Testis (tissue), 3 donors: Measurements from ENCODE around the gene CREB3L1. TPM values are rescaled to one million over a fixed set of nuclear protein-coding genes. Genes with fewer than 3 reads are reported as not detected.

Source experiments
- DNase-seq: peaks from one replicate; pipeline ENCODE4 v3.0.0-alpha.2; 2019
- H3K27ac ChIP-seq, 2 donors: fragments of 200-600 bp; sonication (generic); one replicate each; pipeline ENCODE4 v1.5.1; 2019
- H3K27me3 ChIP-seq: fragments of 200-600 bp; sonication (generic); one replicate; pipeline ENCODE4 v1.5.1; 2019
- H3K36me3 ChIP-seq: fragments of 200-600 bp; sonication (generic); one replicate; pipeline ENCODE4 v1.5.1; 2017; ENCODE audit warnings: low read depth; ENCODE audit errors: missing control alignments
- H3K4me1 ChIP-seq: fragments of 200-600 bp; sonication (generic); one replicate; pipeline ENCODE4 v1.5.1; 2019
- H3K4me3 ChIP-seq, 2 donors: fragments of 200-600 bp; sonication (generic); one replicate each; pipeline ENCODE4 v1.5.1; 2017 to 2019
- H3K9me3 ChIP-seq: fragments of 200-600 bp; sonication (generic); one replicate; pipeline ENCODE4 v1.5.1; 2017
- CTCF ChIP-seq, 3 experiments: fragments of 450-650 bp in 2 of 3; fragments of 200-600 bp in 1 of 3; sonication (generic) in 1 of 3; IDR thresholded peaks; one replicate each; pipeline ENCODE4 v1.5.1; 2016 to 2019; ENCODE audit warnings: antibody characterized with exemption in 3 of 3, mild to moderate bottlenecking in 2 of 3, moderate library complexity in 1 of 3
- POLR2A ChIP-seq: fragments of 450-650 bp; IDR thresholded peaks from one replicate; pipeline ENCODE4 v1.6.1; 2017; ENCODE audit warnings: antibody characterized with exemption, mild to moderate bottlenecking, moderate library complexity
- WGBS, 2 donors: methylation state at CpG; one replicate each; pipeline ENCODE4 v1.1.5; 2018; 5-methylcytosine and 5-hydroxymethylcytosine counted together
- intact Hi-C: fragments of 100-400 bp; cut with DNase I; formaldehyde crosslinking; loops from one replicate; pipeline ENCODE4 v1.15.1; 2023; ENCODE audit warnings: low total_unique reads
- polyA plus RNA-seq: library from polyadenylated mRNA; stranded (reverse); fragments of 350-450 nt; fragmentation: Illumina TruSeq; extraction: RNeasy Lipid Tissue Mini Kit (QIAGEN cat#74804); gene quantifications from one replicate; pipeline ENCODE4 v1.2.3, GENCODE V29; 2014; ENCODE audit warnings: low read depth, low replicate concordance; ENCODE audit not compliant: insufficient read depth
- total RNA-seq, 2 donors: library from RNA; depleted of rRNA; stranded (reverse); fragments of >200 nt; gene quantifications; one replicate each; pipeline ENCODE4 v1.2.3, GENCODE V29; 2016

The CREB3L1 gene
- total and polyA plus RNA-seq, 3 donors from 2014 or later, result 5.2 to 19.2 (median 8.1) TPM

GRCh38 chr11:46290011-46290410 lies 12.5 kb downstream of the CREB3L1 start:
- Histone ChIP-seq H3K27ac (peak overlapping the region; percentile 7 to 63), H3K27me3 (no peaks in the 10 kb centered on the region), H3K4me1 (peaks cover 38% of the 10 kb centered on the region), H3K36me3 (no peaks in the 10 kb centered on the region), H3K9me3 (no peaks in the 10 kb centered on the region), H3K4me3 (no peak overlapping the region)
- DNase-seq, result peak; percentile 53
- WGBS, 2 donors, result 73% methylated on average over 2 of the region's 2 CpGs; no CpG with 5 or more reads in 1 of the 2 donors
- intact Hi-C loops, result no loop called here
- TF ChIP-seq CTCF (IDR thresholded peaks at IDR 0.05), result no peak
- no peak for TF ChIP-seq POLR2A

GRCh38 chr11:46290598-46291309 lies 13.3 kb downstream of the CREB3L1 start:
- Histone ChIP-seq H3K9me3 (no peaks in the 10 kb centered on the region), H3K4me3 (no peak overlapping the region), H3K27ac (peak overlapping the region; percentile 7 to 63), H3K27me3 (no peaks in the 10 kb centered on the region), H3K4me1 (peaks cover 39% of the 10 kb centered on the region), H3K36me3 (no peaks in the 10 kb centered on the region)
- 47 to 51% methylated on average over 6 of the region's 6 CpGs for WGBS, 2 donors
- peak; percentile 96 for DNase-seq
- intact Hi-C loops, result no loop called here
- no peak for TF ChIP-seq CTCF (IDR thresholded peaks at IDR 0.05)
- no peak for TF ChIP-seq POLR2A

GRCh38 chr11:46291441-46292150 lies 14.1 kb downstream of the CREB3L1 start:
- 56 to 65% methylated on average over 10 of the region's 10 CpGs for WGBS, 2 donors
- Histone ChIP-seq H3K9me3 (no peaks in the 10 kb centered on the region), H3K4me3 (no peak overlapping the region), H3K27me3 (no peaks in the 10 kb centered on the region), H3K36me3 (no peaks in the 10 kb centered on the region), H3K27ac (peak overlapping the region; percentile 18 to 62), H3K4me1 (peaks cover 47% of the 10 kb centered on the region)
- intact Hi-C loops, result no loop called here
- TF ChIP-seq POLR2A (no peak), CTCF (IDR thresholded peaks at IDR 0.05) (no peak)
- DNase-seq, result peak; percentile 63

GRCh38 chr11:46293066-46293465 lies 15.6 kb downstream of the CREB3L1 start:
- DNase-seq, result no peak
- H3K4me3 ChIP-seq, result no peak overlapping the region
- H3K9me3 ChIP-seq, result no peaks in the 10 kb centered on the region
- no peaks in the 10 kb centered on the region for H3K36me3 ChIP-seq
- intact Hi-C loops, result no loop called here
- TF ChIP-seq POLR2A (no peak), CTCF (IDR thresholded peaks at IDR 0.05) (no peak)
- WGBS, 2 donors, result 95% methylated on average over 3 to 13 of the region's 13 CpGs
- peak overlapping the region in 1 of 2 donors; percentile 62 for H3K27ac ChIP-seq
- no peaks in the 10 kb centered on the region for H3K27me3 ChIP-seq
- peaks cover 54% of the 10 kb centered on the region for H3K4me1 ChIP-seq
